Measurements from ENCODE around the gene PLA2G7.

GRCh38 chr6:46734867-46735719 is at the start of gene PLA2G7:
- TF ChIP-seq EZH2 (IDR thresholded peaks at IDR 0.05; ENCODE audit: low read length) = no peak
- TF ChIP-seq, protein P1, sequence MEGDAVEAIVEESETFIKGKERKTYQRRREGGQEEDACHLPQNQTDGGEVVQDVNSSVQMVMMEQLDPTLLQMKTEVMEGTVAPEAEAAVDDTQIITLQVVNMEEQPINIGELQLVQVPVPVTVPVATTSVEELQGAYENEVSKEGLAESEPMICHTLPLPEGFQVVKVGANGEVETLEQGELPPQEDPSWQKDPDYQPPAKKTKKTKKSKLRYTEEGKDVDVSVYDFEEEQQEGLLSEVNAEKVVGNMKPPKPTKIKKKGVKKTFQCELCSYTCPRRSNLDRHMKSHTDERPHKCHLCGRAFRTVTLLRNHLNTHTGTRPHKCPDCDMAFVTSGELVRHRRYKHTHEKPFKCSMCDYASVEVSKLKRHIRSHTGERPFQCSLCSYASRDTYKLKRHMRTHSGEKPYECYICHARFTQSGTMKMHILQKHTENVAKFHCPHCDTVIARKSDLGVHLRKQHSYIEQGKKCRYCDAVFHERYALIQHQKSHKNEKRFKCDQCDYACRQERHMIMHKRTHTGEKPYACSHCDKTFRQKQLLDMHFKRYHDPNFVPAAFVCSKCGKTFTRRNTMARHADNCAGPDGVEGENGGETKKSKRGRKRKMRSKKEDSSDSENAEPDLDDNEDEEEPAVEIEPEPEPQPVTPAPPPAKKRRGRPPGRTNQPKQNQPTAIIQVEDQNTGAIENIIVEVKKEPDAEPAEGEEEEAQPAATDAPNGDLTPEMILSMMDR (optimal IDR thresholded peaks at IDR 0.05 in 1 of 3, IDR thresholded peaks at IDR 0.05 in 1 of 3, conservative IDR thresholded peaks at IDR 0.05 in 1 of 3; ENCODE audit: extremely low read depth in 1 of 3, insufficient read depth in 2 of 3, low read length in 3 of 3) = no peak

All from keratinocyte (primary cell).